HG02840 (cell line): ENCODE measurements around the gene GNG11.

ENCODE experiments used
- ATAC-seq: cut with Tn5 transposase; IDR thresholded peaks from one replicate; pipeline ENCODE4 v1.9.1; 2021; ENCODE audit warnings: mild to moderate bottlenecking, moderate library complexity, moderate number of reproducible peaks; ENCODE audit not compliant: unreplicated experiment, low FRiP score

The GNG11 gene

DNA sequence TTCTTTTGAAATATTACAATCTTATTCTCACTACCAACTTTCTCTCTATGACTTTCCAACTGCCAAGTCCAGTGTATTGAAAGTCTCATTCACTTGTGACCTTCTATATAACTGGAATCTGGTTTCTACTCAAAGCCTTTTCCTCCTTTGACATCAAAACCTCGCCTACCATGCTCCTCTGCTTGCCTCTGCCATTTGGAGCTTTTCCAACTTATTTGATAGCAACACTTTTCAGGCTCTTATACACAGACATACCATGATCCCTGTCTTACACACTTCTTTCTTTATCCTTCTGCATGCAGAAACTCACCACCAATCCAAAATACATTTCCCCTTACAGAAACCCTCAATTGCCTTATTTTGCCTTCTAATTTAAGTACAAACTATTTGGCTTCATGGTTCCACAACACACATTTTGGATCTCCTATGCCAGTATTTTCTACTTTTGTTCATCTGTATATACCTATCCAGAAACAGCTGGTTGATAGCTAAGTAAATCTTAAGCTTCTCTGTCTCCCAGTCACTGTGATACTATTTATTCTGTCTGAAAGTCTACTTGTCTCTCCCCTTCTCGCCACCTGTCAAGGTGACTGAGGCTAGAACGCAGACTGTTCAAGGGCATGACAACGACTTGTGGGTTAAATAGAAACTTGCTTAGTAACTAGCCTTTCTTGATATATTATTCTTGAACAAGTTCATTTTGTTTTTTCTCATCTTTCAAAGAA, 22.4 kb downstream of the GNG11 start:
- ATAC-seq: no peak

DNA sequence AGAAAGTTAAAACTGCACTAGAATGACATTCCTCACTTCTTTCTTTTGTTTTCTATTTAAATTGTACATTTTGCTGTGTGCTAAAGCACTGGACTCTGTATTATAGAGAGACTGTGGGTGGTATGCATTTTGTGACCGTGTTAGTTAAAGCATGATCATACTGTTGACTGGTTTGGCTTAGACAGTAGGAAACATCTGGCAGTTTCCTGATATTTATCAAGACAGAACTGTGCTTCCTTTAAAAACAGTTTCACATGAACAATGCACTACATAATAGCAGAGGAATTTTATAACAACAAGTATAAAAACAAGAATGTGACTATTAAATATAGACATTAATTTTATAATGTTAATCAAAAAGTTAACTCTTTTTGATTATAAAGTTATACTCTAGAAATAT, 23.1 kb downstream of the GNG11 start:
- ATAC-seq: no peak

DNA sequence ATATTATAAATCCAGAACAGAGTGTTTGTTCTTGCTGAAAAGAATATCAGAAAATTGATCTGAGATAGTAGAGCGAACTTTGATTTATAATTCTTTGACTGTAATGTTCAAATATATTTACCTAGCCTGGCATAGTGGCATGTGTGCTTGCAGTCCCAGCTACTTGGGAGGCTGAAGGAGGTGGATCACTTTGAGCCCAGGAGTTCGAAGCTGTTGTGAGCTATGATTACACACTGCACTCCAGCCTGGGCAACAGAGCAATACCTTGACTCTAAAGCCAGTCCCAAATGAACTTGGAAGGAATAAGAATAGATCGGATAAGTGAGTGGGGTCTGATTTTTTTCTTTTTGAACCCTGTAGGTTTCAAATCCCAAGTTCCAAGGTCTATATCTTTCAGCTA, 23.5 kb downstream of the GNG11 start:
- no peak for ATAC-seq

DNA sequence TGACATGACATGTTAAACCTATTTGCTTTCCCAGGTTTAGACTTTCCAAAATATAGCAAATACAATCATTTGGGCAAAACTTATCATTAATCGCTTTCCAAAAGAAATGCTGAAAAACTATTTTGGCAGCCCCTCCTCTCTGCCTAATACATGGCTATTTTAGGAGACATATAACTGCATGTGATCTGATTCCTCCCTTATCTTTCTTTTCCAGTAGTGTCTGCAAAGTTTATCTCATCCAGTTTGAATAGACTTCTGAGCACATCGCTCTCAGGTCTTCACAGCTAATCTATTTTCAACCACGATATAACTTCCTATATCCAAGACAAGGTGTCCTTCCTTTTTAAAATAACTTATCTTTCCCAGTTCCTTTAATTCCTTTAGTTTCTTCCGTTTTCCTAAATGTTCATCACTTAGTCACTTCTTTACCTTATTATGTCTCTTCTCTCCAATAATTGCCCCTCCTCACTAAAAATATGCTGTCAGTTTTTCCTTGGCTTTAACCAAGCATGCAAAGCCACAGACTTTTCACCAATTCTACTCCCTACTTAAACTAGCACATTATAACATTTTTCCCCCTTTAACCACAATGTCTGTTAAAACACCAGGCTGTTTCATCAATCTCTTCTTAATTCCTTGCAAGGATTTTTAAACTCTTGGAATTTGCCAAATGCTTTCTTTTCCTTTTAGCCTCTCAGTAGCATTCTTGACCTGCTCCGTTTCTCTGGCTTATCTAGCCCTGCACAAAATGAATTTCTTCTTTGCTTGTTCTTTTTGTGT, 24.4 kb downstream of the GNG11 start:
- ATAC-seq: no peak

GRCh38 chr7:93948106-93948505, 26.6 kb downstream of the GNG11 start:
- ATAC-seq: no peak

DNA sequence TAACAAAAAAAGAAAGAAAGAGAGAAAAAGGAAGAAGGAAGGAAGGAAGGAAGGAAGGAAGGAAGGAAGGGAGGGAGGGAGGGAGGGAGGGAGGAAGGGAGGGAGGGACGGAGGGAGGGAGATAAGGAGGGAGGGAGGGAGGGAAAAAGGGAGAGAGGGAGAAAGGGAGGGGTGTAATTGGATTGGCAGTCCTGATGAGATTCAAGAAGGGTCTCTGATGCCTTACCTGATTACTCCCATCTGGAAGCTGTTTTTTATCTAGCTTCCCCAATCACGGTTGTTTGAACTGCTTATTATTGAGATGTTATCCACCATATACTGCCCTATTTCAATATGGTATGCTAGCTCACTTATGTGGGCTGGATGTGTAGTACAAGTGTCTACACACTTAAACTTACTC, 27.3 kb downstream of the GNG11 start:
- ATAC-seq: no peak

DNA sequence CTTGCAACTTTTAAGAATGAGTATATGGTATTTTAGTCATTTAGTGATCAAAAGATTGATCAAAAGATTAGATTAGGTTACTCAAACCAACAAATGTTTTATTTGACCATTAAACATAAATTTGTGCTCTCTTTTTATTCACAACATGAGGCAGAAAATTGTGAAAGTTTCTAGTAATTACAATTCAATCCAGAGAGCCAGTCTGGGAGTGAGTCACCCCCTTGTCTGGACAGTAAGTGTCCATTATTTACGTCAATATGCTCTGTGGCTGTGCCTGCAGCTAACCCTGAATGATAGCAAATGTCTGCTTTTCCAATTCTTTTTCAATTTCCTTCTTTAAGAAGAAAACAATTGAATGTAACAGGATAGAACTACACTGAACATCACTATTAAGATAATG, 27.9 kb downstream of the GNG11 start:
- no peak for ATAC-seq

DNA sequence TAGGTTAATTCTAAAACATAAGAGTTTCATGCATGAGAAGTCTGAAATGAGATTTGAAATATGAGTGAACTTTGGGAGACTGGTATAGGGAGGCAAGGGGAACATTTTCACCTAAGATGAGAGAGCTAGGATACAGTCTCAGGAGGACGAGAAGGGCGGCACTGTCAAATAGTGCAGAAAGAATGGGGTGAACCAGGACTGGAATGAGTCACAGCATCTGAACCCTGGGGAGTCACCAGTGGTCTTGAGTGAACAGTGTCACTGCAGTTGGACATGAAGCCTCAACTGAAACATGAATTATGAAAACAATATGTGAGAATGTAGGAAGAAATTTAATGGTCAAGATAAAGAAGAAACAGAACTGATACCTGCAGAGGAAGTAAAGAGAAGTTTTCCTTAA, 33.8 kb downstream of the GNG11 start:
- ATAC-seq: no peak

DNA sequence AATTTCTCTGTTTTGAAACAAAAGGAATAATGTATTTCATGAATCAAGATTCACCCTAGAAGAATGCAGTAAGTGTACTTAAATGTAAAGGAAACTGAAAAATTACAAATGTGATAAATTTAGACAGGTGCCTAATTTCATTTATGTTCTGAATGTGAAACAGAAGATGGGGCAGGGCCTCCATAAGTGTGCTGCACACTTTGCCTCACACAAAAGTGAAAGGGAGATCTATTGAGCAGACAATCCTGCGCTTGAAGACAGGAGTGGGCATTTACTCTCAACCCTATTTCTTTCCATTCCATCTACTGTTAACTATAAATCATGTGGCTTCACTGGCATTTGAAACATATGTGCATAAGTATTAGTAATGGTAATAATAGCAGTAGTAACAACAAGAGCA, 36.2 kb downstream of the GNG11 start:
- no peak for ATAC-seq

- no peak for ATAC-seq
Measured at GRCh38 chr7:93958216-93958615, 36.7 kb downstream of the GNG11 start.

- ATAC-seq: no peak
Measured at GRCh38 chr7:93958651-93959050, 37.1 kb downstream of the GNG11 start.

DNA sequence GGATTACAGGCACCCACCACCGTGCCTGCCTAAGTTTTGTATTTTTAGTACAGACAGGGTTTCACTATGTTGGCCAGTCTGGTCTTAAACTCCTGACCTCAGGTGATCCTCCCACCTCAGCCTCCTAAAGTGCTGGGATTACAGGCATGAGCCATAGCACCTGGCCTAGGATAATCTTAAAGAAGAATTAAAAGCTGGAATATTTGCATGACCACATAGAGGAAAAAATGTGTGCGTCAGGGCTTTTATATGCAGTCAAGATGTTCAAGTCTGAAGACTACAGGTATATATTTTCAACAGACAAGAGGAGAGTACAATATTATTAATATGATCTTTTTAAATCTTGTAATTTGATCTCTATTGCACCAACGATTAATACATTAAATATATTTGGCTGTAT, 39.5 kb downstream of the GNG11 start:
- no peak for ATAC-seq

- ATAC-seq: no peak
Measured at GRCh38 chr7:93964262-93964661, 42.7 kb downstream of the GNG11 start.

DNA sequence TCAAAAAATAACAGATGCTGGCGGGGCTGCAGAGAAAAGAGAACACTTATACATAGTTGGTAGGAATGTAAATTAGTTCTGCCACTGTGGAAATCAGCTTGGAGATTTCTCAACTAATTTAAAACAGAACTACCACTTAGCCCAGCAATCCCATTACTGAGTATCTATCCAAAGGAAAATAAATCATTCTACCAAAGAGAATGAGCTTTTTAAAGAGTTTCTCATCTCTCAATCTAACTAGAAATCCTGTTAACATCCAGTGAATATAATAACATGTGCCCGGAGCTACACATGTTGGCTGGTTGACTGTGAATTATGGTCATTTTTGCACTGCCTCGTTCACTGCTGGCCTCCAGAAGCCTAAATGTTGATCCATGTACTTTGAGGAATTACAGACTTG, 43.3 kb downstream of the GNG11 start:
- ATAC-seq: no peak

DNA sequence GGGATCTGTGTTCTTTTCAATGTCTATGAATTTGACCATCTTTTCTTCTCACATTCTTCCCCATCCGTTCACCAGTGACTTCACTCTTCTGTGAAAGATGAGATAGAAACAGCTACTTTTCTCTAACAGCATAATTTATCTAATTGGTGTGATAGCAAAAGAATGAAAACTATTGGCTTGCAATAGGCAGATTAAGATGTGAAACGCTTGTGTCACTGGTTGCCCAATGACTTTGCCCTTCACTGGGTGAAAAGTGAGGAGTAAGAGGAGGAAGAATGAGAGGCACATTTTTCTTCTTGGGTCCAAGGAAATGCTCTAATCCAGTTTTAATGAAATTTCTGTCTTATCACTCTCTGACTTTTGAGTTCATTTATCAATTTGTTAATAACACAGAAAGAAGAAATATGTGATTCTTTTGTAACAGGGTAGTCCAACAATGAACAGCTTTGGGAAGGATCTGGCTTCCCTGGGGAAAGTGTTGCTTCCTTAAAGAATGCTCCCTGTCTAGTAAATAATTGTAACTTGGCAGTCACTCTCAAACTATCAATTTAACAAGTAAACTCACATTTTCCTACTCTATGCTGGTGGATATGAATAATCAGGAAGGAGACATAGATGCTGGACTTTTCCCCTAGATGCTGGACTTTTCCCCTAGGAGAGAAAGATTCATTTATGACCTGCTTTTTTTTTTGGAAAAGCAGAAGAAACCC, 47.5 kb downstream of the GNG11 start:
- ATAC-seq: no peak

GRCh38 chr7:93972029-93972725, 50.6 kb downstream of the GNG11 start:
- ATAC-seq: no peak

DNA sequence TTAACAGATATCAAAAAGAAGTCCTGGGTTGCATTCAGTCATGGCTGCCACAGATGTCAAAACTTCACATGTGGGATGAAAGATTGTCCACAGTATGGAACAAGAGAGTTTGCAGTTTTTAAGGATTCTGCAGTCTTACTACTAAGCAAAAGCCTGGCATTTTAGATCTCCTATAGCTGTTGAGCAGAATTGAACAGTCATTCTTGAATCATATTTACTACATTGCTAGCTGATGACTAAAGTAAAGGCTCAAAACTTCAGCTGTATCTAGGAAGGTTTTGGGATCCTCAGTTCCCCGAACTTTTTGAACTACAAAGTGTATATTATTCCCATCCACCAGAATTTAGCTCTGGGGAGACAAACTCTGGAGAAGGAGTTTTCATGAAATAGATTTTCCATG, 51.6 kb downstream of the GNG11 start:
- ATAC-seq: no peak

DNA sequence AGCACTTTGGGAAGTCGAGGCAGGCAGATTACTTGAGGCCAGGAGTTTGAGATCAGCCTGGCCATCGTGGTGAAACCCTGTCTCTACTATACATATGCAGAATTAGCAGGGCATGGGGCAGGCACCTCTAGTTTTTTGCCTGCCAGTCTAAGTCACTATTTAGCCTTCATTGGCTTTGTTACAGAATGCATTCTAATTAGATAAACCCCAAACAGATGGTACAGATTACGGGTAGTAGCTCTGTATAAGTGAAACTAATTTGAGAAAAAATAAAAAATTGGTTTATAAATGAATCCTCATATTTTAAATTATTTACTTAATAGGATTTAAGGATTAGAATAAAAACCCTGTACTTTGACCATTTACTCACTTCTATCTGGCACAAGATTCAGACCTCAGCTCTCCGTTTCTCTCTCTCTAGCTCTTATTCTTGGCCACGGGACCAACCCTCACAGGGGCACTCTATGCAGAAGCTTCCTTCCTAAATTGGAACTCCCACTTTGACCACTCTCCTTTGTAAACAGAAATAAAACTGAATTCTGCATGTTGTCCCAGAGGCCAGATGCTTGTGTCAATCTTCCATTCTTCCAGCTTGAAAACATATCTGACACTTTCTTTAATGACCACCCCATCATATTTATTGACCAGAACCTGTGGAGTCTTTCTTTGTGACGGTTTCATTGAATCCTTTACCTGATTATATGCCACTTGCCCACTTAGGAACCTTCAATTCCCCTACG, 55.8 kb downstream of the GNG11 start:
- no peak for ATAC-seq
